MCF 10A (cell line): ENCODE measurements around the gene ARHGEF10L. TPM values are rescaled to one million over a fixed set of nuclear protein-coding genes. Genes with fewer than 3 reads are reported as not detected.

Experiments used
- BruUV-seq: library from RNA; stranded (reverse); fragments of 400-500 nt; replicated peaks from 2 replicates; lab custom pipeline; 2021; lab: Mats Ljungman, UMichigan
- CTCF ChIA-PET: fragments of 300-600 bp; sonication (Branson Sonifier 250); formaldehyde crosslinking; extraction: SDS; loops from one replicate; lab custom pipeline; 2021; ENCODE audit warnings: antibody characterized with exemption, inconsistent platforms; lab: Yijun Ruan, JAX
- POLR2A ChIA-PET: fragments of 300-600, 350-650 bp; sonication (Branson Sonifier 250); formaldehyde crosslinking; extraction: SDS; loops from one replicate; lab custom pipeline; 2020; ENCODE audit warnings: antibody characterized with exemption, inconsistent platforms; lab: Yijun Ruan, JAX
- DNase-seq: peaks from one replicate; pipeline ENCODE4 v3.0.0-alpha.2; 2018; ENCODE audit not compliant: unreplicated experiment
- H3K27ac Mint-ChIP-seq: one replicate; pipeline ENCODE4 v1.8.0; 2022; ENCODE audit warnings: mild to moderate bottlenecking, low read depth, mixed read lengths; ENCODE audit not compliant: unreplicated experiment
- H3K27me3 Mint-ChIP-seq: one replicate; pipeline ENCODE4 v1.8.0; 2022; ENCODE audit warnings: mixed read lengths; ENCODE audit not compliant: insufficient read depth, unreplicated experiment
- H3K36me3 Mint-ChIP-seq: one replicate; pipeline ENCODE4 v1.8.0; 2022; ENCODE audit warnings: mild to moderate bottlenecking, moderate library complexity, mixed read lengths; ENCODE audit not compliant: insufficient read depth, unreplicated experiment
- H3K4me1 Mint-ChIP-seq: one replicate; pipeline ENCODE4 v1.8.0; 2022; ENCODE audit warnings: mixed read lengths; ENCODE audit not compliant: insufficient read depth, unreplicated experiment
- H3K4me3 Mint-ChIP-seq: one replicate; pipeline ENCODE4 v1.8.0; 2022; ENCODE audit warnings: mild to moderate bottlenecking, moderate library complexity, mixed read lengths; ENCODE audit not compliant: unreplicated experiment
- H3K9me3 Mint-ChIP-seq: one replicate; pipeline ENCODE4 v1.8.0; 2022; ENCODE audit warnings: mixed read lengths; ENCODE audit not compliant: unreplicated experiment
- intact Hi-C: fragments of 100-400 bp; cut with micrococcal nuclease; formaldehyde crosslinking; loops from 2 replicates; pipeline ENCODE4 v1.14.1; 2022
- total RNA-seq: library from RNA; stranded (reverse); gene quantifications from 2 replicates; pipeline ENCODE4 v1.2.3, GENCODE V29; 2022
- TF ChIP-seq, protein P1 (sequence below): fragments of 200-600 bp; IDR thresholded peaks from one replicate; pipeline ENCODE4 v1.8.0; 2022; ENCODE audit warnings: antibody characterized with exemption, mild to moderate bottlenecking; ENCODE audit not compliant: unreplicated experiment

ARHGEF10L gene
- total RNA-seq, 1 experiment from 2014 or later, result 5.0 TPM

GRCh38 chr1:17643861-17644703, 104.6 kb downstream of the ARHGEF10L start:
- TF ChIP-seq, protein P1, sequence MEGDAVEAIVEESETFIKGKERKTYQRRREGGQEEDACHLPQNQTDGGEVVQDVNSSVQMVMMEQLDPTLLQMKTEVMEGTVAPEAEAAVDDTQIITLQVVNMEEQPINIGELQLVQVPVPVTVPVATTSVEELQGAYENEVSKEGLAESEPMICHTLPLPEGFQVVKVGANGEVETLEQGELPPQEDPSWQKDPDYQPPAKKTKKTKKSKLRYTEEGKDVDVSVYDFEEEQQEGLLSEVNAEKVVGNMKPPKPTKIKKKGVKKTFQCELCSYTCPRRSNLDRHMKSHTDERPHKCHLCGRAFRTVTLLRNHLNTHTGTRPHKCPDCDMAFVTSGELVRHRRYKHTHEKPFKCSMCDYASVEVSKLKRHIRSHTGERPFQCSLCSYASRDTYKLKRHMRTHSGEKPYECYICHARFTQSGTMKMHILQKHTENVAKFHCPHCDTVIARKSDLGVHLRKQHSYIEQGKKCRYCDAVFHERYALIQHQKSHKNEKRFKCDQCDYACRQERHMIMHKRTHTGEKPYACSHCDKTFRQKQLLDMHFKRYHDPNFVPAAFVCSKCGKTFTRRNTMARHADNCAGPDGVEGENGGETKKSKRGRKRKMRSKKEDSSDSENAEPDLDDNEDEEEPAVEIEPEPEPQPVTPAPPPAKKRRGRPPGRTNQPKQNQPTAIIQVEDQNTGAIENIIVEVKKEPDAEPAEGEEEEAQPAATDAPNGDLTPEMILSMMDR, result no peak
- no peaks in the 10 kb centered on the region for H3K9me3 Mint-ChIP-seq
- intact Hi-C loops, result no loop called here
- peaks cover 7% of the 10 kb centered on the region for H3K36me3 Mint-ChIP-seq
- CTCF ChIA-PET, result interaction anchor here (0.5 to 0.7 kb wide), 2 partner anchors 9 to 148 kb away, joined by 3 to 4 read pairs; no protein-coding TSS in a partner anchor
- H3K27ac Mint-ChIP-seq, result no peak overlapping the region
- no peaks in the 10 kb centered on the region for H3K4me1 Mint-ChIP-seq
- POLR2A ChIA-PET, result no interaction called here
- H3K4me3 Mint-ChIP-seq, result no peak overlapping the region
- BruUV-seq, result no TSS peak
- no peak for DNase-seq
- H3K27me3 Mint-ChIP-seq, result no peaks in the 10 kb centered on the region

DNA sequence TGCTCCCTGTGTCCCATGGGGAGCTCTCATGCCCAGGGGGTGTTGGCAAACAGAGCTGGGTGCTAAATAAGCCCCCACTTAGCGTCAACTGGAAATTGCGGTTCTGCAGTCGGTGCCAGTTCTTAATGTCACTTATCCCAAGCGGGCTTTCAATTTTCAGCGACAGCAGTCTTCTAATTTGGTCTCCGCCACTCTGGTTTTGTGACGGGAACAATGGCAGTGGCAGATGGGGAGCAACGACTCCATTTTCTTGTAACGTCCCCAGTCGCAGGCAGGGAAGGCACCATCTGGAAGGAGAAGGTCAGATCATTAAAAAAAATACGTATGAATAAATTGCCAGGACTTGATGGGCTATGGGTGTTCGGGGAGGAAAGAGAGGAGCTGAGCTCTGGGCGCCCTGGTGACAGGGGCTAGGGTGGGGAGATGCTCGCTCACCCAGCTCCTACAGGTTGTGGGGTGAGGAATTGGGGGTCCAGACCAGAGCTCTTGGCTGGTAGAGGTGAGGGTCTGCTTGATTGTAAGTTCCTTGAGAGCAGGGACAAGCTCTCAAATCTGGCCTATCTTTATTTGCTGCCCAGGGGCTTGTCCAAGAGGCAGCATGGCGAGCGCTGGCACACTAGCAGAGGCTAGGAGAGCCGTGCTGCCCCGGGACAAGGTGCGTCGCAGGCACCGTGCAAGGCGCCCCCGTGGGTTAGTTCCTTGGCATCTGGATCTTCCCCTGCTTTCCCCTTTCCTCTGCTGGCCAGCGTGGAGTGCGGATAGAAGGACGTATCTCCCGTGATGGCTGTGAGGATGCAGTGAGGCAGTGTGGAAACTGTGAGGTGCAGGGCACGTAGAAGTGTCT, 105.8 kb downstream of the ARHGEF10L start:
- BruUV-seq, result no TSS peak
- no peaks in the 10 kb centered on the region for H3K9me3 Mint-ChIP-seq
- H3K36me3 Mint-ChIP-seq, result peaks cover 17% of the 10 kb centered on the region
- intact Hi-C loops, result no loop called here
- CTCF ChIA-PET, result interaction anchor here (1.0 kb wide), 1 partner anchor 16 kb away, joined by 4 read pairs; no protein-coding TSS in a partner anchor
- TF ChIP-seq, protein P1, result no peak
- no peaks in the 10 kb centered on the region for H3K27me3 Mint-ChIP-seq
- no peak overlapping the region for H3K4me3 Mint-ChIP-seq
- H3K4me1 Mint-ChIP-seq, result no peaks in the 10 kb centered on the region
- DNase-seq, result no peak
- POLR2A ChIA-PET, result no interaction called here
- H3K27ac Mint-ChIP-seq, result no peak overlapping the region

DNA sequence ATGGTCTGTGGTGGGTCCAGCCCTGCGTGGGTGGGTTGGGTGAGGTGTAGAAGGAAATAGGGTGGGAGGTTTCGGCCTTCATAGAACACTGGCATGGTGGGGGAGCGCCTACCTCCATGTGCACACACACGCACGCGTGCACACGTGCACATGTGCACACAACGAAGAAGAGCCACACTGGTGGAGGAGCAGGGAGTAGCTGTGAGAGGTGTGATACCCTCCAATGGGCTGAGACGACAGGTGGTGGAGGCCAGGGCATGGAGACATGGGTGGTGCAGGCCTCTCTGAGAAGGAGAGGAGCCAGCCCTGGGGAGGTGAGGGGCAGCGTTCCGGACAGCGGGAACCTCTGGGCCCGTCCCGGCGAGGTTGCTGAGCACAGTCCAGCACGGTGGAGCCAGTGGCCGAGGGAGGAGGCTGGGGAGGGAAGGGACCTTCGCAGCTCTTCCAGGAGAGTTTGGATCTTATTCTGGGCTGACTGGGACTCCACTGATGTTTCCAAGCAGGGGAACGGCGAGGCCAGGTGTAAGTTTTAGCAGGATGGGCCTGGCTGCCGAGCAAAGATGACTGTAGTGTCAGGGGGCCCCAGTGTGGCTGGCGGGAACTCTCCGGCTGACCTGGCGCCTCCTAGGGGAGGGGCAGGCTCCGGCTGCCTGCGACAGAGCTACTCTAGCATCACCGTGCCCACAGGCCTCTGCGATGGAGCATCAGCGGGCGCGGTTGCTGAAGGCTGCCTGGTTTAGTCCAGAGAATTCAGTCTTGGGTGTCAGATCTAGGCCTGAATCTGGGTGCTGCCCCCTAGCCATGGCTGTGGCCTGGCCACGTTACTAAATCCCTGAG, 107.2 kb downstream of the ARHGEF10L start:
- H3K27me3 Mint-ChIP-seq, result no peaks in the 10 kb centered on the region
- ChIA-PET CTCF (no interaction called here), POLR2A (no interaction called here)
- no peak for DNase-seq
- H3K9me3 Mint-ChIP-seq, result no peaks in the 10 kb centered on the region
- peaks cover 10% of the 10 kb centered on the region for H3K36me3 Mint-ChIP-seq
- no TSS peak for BruUV-seq
- TF ChIP-seq, protein P1, result no peak
- H3K4me3 Mint-ChIP-seq, result no peak overlapping the region
- no peak overlapping the region for H3K27ac Mint-ChIP-seq
- H3K4me1 Mint-ChIP-seq, result no peaks in the 10 kb centered on the region
- intact Hi-C loops, result no loop called here
